GM19372 (cell line): ENCODE data around the gene CTRL.
"Not testable (repeated sequence)": the region's sequence is repeated elsewhere in the genome, so short reads cannot be mapped to it uniquely, and the experiment has no call there.

ENCODE experiments used
- ATAC-seq: cut with Tn5 transposase; IDR thresholded peaks from one replicate; pipeline ENCODE4 v1.9.1; 2021; ENCODE audit warnings: mild to moderate bottlenecking, low read depth, moderate library complexity; ENCODE audit not compliant: unreplicated experiment

Gene CTRL

GRCh38 chr16:67942510-67943255, 11.0 kb upstream of the CTRL start:
- no peak for ATAC-seq

- no peak for ATAC-seq
Measured at GRCh38 chr16:67942200-67942509, 10.5 kb upstream of the CTRL start.

GRCh38 chr16:67941469-67942199, 10.0 kb upstream of the CTRL start:
- ATAC-seq = no peak

- ATAC-seq = no peak
Measured at GRCh38 chr16:67940446-67941089, 8.9 kb upstream of the CTRL start.

GRCh38 chr16:67939507-67940445, 8.1 kb upstream of the CTRL start:
- ATAC-seq = no peak

DNA sequence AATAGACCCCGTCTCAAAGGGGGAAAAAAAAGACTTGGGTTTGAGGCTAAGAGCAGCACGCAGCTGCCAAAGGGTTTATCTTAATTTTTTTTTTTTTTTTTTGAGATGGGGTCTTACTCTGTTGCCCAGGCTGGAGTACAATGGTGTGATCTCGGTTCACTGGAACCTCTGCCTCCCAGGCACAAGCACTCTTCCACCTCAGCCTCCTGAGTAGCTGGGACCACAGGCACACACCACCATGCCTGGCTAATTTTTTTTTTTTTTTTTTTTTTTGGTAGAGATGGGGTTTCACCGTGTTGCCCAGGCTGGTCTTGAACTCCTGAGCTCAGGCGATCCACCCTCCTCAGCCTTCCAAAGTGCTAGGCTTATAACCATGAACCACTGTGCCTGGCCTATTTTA, 6.1 kb upstream of the CTRL start:
- not testable (repeated sequence) for ATAC-seq

DNA sequence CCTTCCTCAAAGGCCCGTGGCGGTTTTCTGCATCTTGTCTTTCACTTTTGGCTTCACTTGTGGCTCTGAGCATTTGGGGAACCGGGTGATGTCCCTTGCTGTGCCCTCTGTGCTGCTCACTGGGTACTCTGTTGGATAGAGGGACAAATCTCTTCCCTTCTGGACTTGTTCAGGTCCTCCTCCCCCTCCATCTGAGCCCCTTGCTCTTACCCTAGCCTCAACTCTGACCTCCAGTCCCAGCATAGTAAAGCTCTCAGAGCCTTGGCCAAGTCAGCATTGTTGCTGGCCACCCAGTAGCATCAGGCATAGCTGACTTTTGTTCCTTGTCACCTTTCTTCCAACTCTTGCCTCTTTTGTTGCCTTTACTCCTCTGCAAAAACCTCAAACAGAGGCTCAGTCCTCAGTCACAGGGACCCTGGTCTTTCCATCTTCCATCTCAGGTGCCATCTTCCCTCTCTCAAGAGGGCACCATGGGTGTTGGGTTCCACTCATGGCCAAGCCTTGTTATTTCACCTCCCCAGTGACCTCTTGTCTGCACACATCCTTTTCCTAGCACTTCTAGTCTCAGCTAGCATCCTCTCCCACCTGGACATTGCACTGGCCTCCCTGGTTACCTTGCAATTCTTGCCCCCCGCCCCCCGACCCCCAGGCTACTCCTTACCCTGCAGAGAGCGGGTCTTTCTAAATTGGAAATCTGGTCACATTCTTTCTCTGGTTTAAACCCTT, 5.4 kb upstream of the CTRL start:
- ATAC-seq = peak; percentile 43

GRCh38 chr16:67936124-67936879, 4.6 kb upstream of the CTRL start, which contains the start of gene PSMB10:
Gene PSMB10 (minus strand): TSS chr16:67936850. CDS start chr16:67936749, 101 bp downstream.
- ATAC-seq = peak; percentile 6

DNA sequence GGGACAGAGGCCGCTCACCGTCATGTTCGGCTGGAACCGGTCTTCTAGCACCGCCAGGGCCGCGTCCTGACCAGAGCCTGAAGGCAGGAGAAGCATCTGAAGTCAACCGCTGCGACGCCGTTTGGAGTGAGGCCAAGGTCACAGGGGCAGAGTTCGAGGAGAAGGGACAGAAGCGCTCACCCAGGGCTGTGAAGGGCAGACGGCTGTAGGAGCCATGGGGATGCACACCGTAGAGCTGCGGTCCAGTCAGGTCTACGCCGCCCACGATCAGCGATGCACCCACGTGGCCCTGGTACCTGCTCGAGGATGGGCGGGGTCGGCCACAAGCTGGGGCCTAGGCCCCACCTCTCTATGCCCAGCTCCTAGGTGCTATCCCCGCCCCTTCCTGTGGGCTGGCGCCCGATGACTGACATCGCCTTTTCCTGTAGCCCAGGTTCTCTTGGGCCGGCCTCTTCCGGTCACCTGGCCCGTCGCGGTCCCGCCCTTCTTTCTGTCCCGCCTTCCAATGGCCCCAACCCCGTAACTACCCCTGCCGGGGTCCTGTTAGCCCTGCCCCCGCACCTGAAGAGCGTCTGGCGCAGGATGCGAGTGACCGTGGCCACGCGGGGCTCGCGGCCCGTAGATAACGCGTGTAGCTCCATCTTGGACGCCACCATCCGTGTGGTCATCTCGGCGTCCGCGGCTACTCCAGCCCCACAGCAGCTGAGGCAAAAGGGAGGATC, 3.9 kb upstream of the CTRL start:
- peak; percentile 88 for ATAC-seq

GRCh38 chr16:67935101-67935401, 3.4 kb upstream of the CTRL start:
- no peak for ATAC-seq

DNA sequence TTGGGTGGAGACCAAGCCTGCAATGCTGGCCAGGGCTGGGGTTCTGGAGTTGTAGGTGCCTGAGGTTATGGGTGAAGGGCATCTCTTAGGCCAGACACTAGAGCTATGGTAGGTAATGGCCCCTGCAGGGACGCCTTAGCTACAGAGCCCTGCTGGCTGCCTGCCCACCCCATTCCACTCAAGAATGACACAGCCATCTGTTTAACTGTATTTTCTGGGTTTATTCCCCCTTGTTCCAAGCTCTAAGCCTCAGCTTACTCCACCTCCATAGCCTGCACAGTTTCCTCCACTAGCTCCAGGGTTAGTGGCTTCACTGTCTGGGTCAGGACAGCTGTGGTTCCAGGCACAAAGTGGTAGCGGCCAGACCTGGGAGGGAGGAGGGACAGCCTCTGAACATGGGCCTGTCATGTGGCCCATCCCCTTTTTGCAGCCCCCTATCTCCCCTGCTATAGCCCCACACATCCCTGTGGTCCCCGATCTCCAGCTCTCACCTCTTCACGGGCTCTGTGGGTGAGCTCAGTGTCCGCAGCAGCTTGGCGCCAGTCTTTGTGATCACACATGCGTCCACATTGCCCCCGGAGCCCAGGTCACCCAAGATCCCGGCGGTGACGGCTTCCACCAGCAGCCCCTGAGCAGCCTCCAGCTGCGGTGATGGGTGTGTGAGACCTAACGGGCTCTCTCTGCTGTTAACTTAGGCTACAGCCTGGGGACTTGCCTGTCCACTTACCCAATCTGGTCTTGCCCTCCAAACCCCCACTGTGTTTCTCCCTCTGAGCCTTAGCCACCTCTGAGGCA, 2.8 kb upstream of the CTRL start:
- no peak for ATAC-seq

GRCh38 chr16:67933805-67934204, 2.1 kb upstream of the CTRL start:
- ATAC-seq = no peak

GRCh38 chr16:67932462-67932840, 789 bp upstream of the CTRL start:
- no peak for ATAC-seq

DNA sequence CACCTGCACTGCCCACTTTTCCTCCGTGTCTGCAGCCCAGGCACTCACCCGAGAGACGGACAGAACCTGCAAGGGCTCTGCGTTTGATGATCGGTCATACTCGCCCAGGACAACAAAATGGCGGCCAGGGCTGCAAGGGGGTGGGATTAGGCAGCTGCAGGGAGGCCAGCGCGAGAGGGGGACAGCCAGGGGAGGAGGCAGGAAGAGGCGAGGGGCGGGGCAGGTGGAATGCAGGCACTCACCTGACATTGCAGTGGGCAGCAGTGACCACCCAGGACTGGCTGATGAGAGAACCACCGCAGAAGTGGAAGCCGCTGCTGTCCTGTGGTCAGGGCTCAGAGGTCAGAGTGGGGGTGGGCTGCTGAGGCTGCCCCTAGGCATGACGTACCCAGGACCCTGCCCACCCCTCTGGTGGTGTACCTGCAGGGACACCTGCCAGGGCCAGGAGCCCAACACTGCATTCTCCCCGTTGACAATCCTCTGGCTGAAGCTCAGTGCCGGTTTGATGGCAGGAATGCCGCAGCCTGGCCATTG, 917 bp downstream of the CTRL start:
- ATAC-seq = no peak

DNA sequence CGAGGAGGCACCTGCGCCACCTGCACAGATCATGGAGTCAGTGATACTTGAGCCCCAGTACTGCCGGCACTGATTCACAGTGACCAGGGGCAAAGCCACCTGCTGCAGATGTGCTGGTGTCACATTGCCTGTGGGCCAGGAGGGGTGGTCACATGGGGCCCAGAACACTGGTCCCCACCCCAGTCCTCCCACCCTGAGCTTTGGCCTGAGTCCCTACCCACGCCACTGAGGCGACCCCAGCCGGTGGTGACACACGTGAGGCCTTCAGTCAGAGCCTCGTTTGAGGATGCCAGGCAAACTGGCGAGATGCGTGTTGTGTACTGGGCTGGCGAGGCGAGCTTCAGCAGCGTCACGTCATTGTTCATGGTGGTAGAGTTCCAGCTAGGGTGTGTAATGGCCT, 1.5 kb downstream of the CTRL start:
- no peak for ATAC-seq

DNA sequence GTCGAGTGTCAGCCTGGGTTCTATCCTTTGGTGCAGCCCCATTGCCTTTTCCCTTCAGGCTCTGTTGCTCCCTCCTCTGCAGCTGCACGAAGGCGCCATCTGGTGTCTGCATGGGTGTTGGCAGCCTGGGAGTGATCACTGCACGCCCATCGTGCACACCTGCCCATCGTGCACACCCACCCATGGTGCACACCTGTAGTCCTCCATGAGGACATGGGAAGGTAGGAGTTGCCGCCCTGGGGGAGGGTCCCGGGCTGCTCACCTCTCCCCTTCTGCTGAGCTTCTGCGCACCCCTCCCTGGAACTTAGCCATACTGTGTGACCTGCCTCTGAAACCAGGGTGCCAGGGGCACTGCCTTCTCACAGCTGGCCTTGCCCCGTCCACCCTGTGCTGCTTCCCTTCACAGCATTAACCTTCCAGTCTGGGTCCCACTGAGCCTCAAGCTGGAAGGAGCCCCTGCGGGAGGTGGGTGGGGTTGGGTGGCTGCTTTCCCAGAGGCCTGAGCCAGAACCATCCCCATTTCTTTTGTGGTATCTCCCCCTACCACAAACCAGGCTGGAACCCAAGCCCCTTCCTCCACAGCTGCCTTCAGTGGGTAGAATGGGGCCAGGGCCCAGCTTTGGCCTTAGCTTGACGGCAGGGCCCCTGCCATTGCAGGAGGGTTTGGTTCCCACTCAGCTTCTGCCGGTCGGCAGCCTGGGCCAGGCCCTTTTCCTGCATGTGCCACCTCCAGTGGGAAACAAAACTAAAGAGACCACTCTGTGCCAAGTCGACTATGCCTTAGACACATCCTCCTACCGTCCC, 2.9 kb downstream of the CTRL start:
- ATAC-seq = no peak

DNA sequence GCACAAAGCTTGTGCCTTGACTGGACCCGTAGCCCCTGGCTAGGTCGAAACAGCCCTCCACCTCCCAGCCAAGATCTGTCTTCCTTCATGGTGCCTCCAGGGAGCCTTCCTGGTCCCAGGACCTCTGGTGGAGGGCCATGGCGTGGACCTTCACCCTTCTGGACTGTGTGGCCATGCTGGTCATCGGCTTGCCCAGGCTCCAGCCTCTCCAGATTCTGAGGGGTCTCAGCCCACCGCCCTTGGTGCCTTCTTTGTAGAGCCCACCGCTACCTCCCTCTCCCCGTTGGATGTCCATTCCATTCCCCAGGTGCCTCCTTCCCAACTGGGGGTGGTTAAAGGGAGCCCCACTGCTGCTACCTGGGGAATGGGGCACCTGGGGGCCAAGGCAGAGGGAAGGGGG, 3.5 kb downstream of the CTRL start:
- ATAC-seq = no peak
